ENCODE data around the gene NEUROD2. TPM values are rescaled to one million over a fixed set of nuclear protein-coding genes. Genes with fewer than 3 reads are reported as not detected.
A peak's percentile ranks its signal among the peaks of the same experiment; 100 is the strongest.

Gene NEUROD2
- total and polyA plus RNA-seq, 2 of the 13 experiments (the other 11 are each of a cell fraction or from before 2014, with no cell fraction given): not detected

- peak; percentile 97 for TF ChIP-seq ARID4A (CRISPR knock-in tag; IDR thresholded peaks at IDR 0.05; ENCODE audit: borderline replicate concordance)
- TF ChIP-seq STAG1 (CRISPR knock-in tag; IDR thresholded peaks at IDR 0.05): 0 out of 2 replicates have a peak, but pooled peaks have one; percentile 19
- TF ChIP-seq SOX5 (CRISPR knock-in tag; IDR thresholded peaks at IDR 0.05; ENCODE audit: borderline replicate concordance): no peak; the same call in 1 of the 2 replicates
- TF ChIP-seq NFE2L1 (CRISPR knock-in tag; IDR thresholded peaks at IDR 0.05; ENCODE audit: borderline replicate concordance): no peak
- TF ChIP-seq ZNF747 (CRISPR knock-in tag; IDR thresholded peaks at IDR 0.05; ENCODE audit: borderline replicate concordance): peak; percentile 75; the same call in 1 of the 2 replicates
- no peak for TF ChIP-seq ZNF557 (CRISPR knock-in tag; IDR thresholded peaks at IDR 0.05)
- no peak for TF ChIP-seq MAFF (IDR thresholded peaks at IDR 0.05; ENCODE audit: low read depth, low read length)
- TF ChIP-seq PHB2 (IDR thresholded peaks at IDR 0.05; ENCODE audit: partially characterized antibody): no peak
- peak; percentile 94 for TF ChIP-seq ZNF687 (CRISPR knock-in tag; IDR thresholded peaks at IDR 0.05)
- TF ChIP-seq CHCHD3 (CRISPR knock-in tag; IDR thresholded peaks at IDR 0.05): peak; percentile 81; the same call in 1 of the 2 replicates
Measured at GRCh38 chr17:39636927-39637736, 29.4 kb upstream of the NEUROD2 start, which contains the start of gene STARD3 (continued).

Data from HepG2 (cell line).